ENCODE measurements around the gene CRYBA2.

The CRYBA2 gene

GRCh38 chr2:219001577-219002394 is 8.6 kb upstream of the CRYBA2 start:
- no peak for DNase-seq (ENCODE audit: low read depth)
- no peak overlapping the region for H3K4me3 ChIP-seq (ENCODE audit: low read depth, low read length)

- DNase-seq (ENCODE audit: low read depth) = no peak
- no peak overlapping the region for H3K4me3 ChIP-seq (ENCODE audit: low read depth, low read length)
These were observed 7.9 kb upstream of the CRYBA2 start for GRCh38 chr2:219001100-219001576.

- no peak overlapping the region for H3K4me3 ChIP-seq (ENCODE audit: low read depth, low read length)
- DNase-seq (ENCODE audit: low read depth) = no peak
These were observed 7.3 kb upstream of the CRYBA2 start for GRCh38 chr2:219000569-219000960.

GRCh38 chr2:218999881-219000568 is 6.8 kb upstream of the CRYBA2 start:
- H3K4me3 ChIP-seq (ENCODE audit: low read depth, low read length) = no peak overlapping the region
- no peak for DNase-seq (ENCODE audit: low read depth)

GRCh38 chr2:218999021-218999880 is 6.0 kb upstream of the CRYBA2 start:
- no peak for DNase-seq (ENCODE audit: low read depth)
- H3K4me3 ChIP-seq (ENCODE audit: low read depth, low read length) = no peak overlapping the region

GRCh38 chr2:218998414-218999002 is 5.3 kb upstream of the CRYBA2 start:
- DNase-seq (ENCODE audit: low read depth) = no peak
- H3K4me3 ChIP-seq (ENCODE audit: low read depth, low read length) = no peak overlapping the region

- H3K4me3 ChIP-seq (ENCODE audit: low read depth, low read length) = no peak overlapping the region
- no peak for DNase-seq (ENCODE audit: low read depth)
These were observed 4.5 kb upstream of the CRYBA2 start for GRCh38 chr2:218997731-218998130.

GRCh38 chr2:218996937-218997336 is 3.7 kb upstream of the CRYBA2 start:
- H3K4me3 ChIP-seq (ENCODE audit: low read depth, low read length) = no peak overlapping the region
- no peak for DNase-seq (ENCODE audit: low read depth)

DNA sequence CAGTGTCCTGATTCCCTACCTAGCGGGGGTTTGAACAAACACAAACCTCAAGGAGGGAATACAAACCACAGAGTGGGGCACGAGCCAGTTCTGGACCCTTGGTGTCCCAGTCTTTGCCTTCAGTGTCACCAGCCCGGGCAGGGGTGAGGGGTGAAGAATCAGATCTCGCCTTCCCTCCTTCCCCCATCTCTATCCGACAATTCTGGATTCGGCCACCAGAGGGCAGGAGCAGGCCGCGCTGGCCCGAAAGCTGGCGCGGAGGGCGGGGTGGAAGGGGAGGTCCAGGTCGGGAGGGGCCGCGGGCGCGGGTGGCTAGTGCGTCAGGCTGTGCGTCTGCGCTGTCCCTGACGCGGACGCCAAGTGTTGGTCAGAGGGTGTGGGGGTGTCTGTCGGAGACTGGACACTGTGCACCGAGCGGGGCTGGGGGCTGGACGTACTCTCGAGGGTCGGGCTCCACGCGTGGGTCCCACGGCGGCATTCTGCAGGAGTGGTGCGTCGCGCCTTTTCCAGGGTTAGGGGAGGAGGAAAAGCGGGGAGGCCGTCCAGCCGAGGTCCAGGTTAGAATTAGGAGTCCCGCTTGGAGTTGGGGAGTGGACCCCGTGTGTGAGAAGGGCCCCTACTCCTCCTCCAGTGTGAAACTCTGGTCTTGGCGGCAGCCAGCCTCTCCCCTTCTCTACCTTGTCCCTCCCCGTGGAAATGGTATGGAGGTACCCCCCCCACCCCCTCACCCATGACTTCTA is 2.9 kb upstream of the CRYBA2 start:
- peak; percentile 41 for DNase-seq (ENCODE audit: low read depth)
- peak overlapping the region; percentile 41 for H3K4me3 ChIP-seq (ENCODE audit: low read depth, low read length)

DNA sequence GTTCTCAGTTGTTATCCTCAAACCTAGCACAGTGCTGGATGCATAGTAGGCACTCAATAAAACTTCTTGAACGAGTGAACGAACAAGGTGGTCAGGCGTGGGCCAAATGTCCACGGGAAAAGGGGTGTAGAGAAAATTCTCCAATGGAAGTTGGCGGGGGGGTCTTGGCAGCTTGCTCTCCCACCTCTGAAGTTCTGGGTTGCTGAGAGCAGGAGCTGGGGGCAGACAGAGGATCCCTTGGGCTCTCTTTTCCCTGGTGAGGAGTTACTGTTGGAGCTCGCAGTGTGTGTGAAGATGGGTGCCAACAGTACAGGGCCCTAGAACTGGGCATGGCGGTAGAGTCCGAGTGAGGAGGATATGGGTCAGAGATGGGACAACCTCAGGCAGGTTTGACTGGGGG is 2.3 kb upstream of the CRYBA2 start:
- H3K4me3 ChIP-seq (ENCODE audit: low read depth, low read length) = no peak overlapping the region
- DNase-seq (ENCODE audit: low read depth) = no peak

GRCh38 chr2:218992703-218993344 is 398 bp downstream of the CRYBA2 start:
- peak overlapping the region; percentile 42 for H3K4me3 ChIP-seq (ENCODE audit: low read depth, low read length)
- DNase-seq (ENCODE audit: low read depth) = no peak

- no peak overlapping the region for H3K4me3 ChIP-seq (ENCODE audit: low read depth, low read length)
- no peak for DNase-seq (ENCODE audit: low read depth)
These were observed 1.0 kb downstream of the CRYBA2 start for GRCh38 chr2:218992196-218992595.

DNA sequence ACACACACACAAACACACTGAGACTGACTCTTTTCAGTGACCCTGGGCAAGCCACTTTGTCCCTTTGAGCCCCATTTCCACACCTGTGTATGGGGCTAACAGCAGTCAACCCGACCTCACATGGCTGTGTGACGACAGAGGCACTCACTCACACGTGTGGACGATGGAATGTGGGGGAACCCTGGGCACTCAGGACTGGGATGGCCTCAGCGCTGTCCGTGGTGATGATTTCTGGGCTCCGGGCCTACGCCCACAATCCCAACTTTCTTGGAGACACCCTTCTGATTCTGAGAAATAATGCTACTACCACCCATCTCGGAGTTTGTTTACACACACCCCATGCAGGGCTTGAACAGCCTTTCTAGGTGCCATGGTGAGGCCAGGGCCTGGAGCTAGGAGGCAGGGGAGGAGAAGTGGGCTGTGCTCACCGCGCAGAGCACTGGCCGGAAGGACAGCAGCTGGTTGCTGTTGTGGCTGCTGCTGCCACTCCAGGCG is 1.5 kb downstream of the CRYBA2 start:
- no peak overlapping the region for H3K4me3 ChIP-seq (ENCODE audit: low read depth, low read length)
- DNase-seq (ENCODE audit: low read depth) = no peak

DNA sequence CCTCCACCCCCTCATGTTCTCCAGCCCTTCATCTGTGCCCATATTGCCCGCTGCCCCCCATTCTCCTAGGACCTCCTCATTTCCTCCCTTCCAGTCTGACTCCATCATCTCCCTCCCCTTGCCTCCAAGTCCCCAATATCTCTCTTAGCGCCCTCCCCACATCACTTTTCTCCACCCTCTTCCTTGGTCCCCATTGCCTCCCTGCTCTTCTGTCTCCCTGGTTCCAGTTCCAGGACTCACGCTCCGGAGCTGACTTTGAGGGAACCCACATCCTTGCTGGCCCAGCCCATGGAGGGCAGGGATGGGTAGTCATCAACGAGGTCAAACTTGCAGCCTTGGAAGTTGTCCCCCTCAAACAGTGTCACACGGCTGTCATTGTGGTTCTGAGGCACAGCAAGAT is 2.6 kb downstream of the CRYBA2 start:
- DNase-seq (ENCODE audit: low read depth) = no peak

GRCh38 chr2:218990052-218990451 is 3.2 kb downstream of the CRYBA2 start:
- no peak overlapping the region for H3K4me3 ChIP-seq (ENCODE audit: low read depth, low read length)
- DNase-seq (ENCODE audit: low read depth) = no peak

More for the DNA sequence above, 2.6 kb downstream of the CRYBA2 start:
- H3K4me3 ChIP-seq (ENCODE audit: low read depth, low read length) = no peak overlapping the region

- no peak overlapping the region for H3K4me3 ChIP-seq (ENCODE audit: low read depth, low read length)
- no peak for DNase-seq (ENCODE audit: low read depth)
These were observed 4.6 kb downstream of the CRYBA2 start for GRCh38 chr2:218988650-218989049.

DNA sequence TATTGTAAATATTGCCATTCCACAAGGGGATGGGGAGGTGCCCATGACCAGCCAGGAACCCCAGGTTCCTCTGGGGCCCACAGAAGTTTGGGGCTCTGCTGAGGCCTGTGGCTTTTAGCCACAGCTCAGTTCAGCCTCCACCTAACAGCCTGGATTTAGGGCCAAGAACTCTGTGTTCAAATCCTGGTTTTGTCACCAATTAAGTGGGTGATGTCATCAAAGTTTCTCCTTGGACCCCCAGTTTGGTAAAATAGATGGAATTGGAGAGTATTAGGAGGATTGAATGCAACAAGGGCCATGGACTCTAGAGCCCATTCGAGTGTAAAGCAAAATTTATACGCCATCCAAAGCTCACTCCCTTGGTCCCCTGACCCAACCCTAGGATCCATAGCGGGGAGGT is 5.1 kb downstream of the CRYBA2 start:
- no peak for DNase-seq (ENCODE audit: low read depth)
- H3K4me3 ChIP-seq (ENCODE audit: low read depth, low read length) = no peak overlapping the region

DNA sequence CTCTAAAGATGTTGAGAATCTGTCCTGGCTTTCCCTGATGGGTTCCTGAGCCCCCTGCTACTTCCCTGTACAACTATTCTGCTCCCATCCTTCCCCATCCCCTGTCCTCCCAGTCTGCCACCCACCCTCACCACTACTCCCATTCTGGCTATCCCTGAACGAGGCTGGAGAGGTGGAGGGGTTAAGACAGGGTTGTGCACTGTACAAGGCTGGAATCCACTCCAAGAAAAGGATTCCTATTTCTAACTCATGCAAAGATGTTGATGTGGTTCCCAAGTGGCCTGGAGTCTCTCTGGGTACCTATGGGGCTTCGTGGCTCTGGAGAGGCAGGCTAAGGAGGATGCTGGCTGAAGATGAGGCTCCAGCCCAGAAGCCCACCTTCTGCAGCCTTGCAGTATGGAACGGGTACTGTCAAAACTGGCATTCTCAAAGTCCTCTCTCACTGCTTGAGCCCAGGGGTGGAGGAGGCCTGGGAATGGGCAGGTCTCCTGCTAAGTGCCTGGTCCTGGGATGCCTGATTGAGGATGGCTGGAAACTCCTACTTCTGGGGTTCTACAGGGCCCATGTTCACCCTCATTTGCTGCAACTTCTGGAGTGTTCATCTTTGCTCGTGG is 7.0 kb downstream of the CRYBA2 start:
- H3K4me3 ChIP-seq (ENCODE audit: low read depth, low read length) = no peak overlapping the region
- no peak for DNase-seq (ENCODE audit: low read depth)
